Ishikawa (cell line): ENCODE results near the gene SAV1.

Experiments used
- CEBPB ChIP-seq: IDR thresholded peaks from 2 replicates; pipeline ENCODE4 v1.6.1; 2012
- CREB1 ChIP-seq: IDR thresholded peaks from 2 replicates; pipeline ENCODE4 v1.6.1; 2012; ENCODE audit warnings: low read depth
- EGR1 ChIP-seq: IDR thresholded peaks from 2 replicates; pipeline ENCODE4 v1.6.1; 2012
- EP300 ChIP-seq: IDR thresholded peaks from 2 replicates; pipeline ENCODE4 v1.6.1; 2012; ENCODE audit warnings: borderline replicate concordance
- FOXM1 ChIP-seq: IDR thresholded peaks from 2 replicates; pipeline ENCODE4 v1.6.1; 2012; ENCODE audit warnings: low read depth, borderline replicate concordance
- NFIC ChIP-seq: IDR thresholded peaks from 2 replicates; pipeline ENCODE4 v1.6.1; 2012
- RAD21 ChIP-seq: IDR thresholded peaks from 2 replicates; pipeline ENCODE4 v1.6.1; 2012; ENCODE audit warnings: low read depth
- TAF1 ChIP-seq: IDR thresholded peaks from 2 replicates; pipeline ENCODE4 v1.6.1; 2012; ENCODE audit warnings: low read depth, mild to moderate bottlenecking
- TCF12 ChIP-seq: IDR thresholded peaks from 2 replicates; pipeline ENCODE4 v1.6.1; 2012; ENCODE audit warnings: low read depth
- TEAD4 ChIP-seq: IDR thresholded peaks from 2 replicates; pipeline ENCODE4 v1.6.1; 2012
- YY1 ChIP-seq: IDR thresholded peaks from 2 replicates; pipeline ENCODE4 v1.6.1; 2012; ENCODE audit warnings: low read depth
- ZBTB7A ChIP-seq: IDR thresholded peaks from 2 replicates; pipeline ENCODE4 v1.6.1; 2012; ENCODE audit warnings: low read depth
- TF ChIP-seq, protein P1 (sequence below): IDR thresholded peaks from 2 replicates; pipeline ENCODE4 v1.6.1; 2012
- TF ChIP-seq, protein P2 (sequence below): IDR thresholded peaks from 2 replicates; pipeline ENCODE4 v1.6.1; 2012; ENCODE audit warnings: low read depth, mild to moderate bottlenecking
- TF ChIP-seq, protein P3 (sequence below): IDR thresholded peaks from 2 replicates; pipeline ENCODE4 v1.6.1; 2012

The SAV1 gene

DNA sequence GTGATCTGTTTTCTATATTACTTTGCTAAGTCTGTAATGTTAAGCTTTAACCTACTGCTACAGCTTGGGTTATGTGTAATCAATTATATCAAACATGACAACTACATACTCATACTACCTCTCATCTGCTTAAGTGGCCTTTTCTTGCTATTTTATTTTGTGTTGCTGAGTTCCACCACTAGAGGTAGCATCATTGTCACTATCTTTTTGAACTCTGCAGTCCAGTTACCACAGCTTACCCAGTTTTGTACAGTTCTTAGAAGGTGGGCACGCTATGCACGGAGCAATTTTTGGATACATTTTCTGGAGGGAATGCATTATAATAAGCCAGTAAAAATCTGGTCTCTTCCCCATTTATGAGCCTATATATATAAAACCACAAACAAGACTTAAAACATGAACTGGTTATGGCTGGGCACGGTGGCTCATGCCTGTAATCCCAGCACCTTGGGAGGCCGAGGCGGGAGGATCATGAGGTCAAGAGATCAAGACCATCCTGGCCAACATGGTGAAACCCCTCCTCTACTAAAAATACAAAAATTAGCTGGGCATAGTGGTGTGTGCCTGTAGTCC is 48.5 kb downstream of the SAV1 start:
- TF ChIP-seq YY1: no peak
- peak; percentile 68 for TF ChIP-seq RAD21
- TF ChIP-seq FOXM1: no peak
- no peak for TF ChIP-seq EGR1
- TF ChIP-seq TCF12: no peak

DNA sequence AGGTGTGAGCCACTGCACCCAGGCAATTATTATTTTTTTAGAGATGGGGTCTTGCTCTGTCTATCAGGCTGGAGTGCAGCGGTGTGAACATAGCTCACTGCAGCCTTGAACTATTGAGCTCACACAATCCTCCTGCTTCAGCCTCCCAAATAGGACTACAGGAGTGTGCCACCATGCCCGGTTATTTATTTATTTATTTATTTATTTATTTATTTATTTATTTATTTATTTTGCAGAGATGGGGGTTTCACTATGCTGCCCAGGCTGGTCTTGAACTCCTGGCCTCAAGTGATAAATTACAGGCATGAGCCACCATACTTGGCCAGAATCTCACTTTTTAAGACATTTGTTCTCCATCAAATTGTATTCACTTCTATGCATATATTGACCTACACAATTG is 51.8 kb downstream of the SAV1 start:
- TF ChIP-seq TAF1 (no peak), NFIC (no peak), ZBTB7A (no peak), TCF12 (no peak), TEAD4 (no peak), FOXM1 (no peak), CREB1 (no peak), YY1 (no peak), EGR1 (no peak), CEBPB (no peak)
- TF ChIP-seq, protein P1, sequence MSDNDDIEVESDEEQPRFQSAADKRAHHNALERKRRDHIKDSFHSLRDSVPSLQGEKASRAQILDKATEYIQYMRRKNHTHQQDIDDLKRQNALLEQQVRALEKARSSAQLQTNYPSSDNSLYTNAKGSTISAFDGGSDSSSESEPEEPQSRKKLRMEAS: no peak
- TF ChIP-seq, protein P2, sequence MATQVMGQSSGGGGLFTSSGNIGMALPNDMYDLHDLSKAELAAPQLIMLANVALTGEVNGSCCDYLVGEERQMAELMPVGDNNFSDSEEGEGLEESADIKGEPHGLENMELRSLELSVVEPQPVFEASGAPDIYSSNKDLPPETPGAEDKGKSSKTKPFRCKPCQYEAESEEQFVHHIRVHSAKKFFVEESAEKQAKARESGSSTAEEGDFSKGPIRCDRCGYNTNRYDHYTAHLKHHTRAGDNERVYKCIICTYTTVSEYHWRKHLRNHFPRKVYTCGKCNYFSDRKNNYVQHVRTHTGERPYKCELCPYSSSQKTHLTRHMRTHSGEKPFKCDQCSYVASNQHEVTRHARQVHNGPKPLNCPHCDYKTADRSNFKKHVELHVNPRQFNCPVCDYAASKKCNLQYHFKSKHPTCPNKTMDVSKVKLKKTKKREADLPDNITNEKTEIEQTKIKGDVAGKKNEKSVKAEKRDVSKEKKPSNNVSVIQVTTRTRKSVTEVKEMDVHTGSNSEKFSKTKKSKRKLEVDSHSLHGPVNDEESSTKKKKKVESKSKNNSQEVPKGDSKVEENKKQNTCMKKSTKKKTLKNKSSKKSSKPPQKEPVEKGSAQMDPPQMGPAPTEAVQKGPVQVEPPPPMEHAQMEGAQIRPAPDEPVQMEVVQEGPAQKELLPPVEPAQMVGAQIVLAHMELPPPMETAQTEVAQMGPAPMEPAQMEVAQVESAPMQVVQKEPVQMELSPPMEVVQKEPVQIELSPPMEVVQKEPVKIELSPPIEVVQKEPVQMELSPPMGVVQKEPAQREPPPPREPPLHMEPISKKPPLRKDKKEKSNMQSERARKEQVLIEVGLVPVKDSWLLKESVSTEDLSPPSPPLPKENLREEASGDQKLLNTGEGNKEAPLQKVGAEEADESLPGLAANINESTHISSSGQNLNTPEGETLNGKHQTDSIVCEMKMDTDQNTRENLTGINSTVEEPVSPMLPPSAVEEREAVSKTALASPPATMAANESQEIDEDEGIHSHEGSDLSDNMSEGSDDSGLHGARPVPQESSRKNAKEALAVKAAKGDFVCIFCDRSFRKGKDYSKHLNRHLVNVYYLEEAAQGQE: no peak

DNA sequence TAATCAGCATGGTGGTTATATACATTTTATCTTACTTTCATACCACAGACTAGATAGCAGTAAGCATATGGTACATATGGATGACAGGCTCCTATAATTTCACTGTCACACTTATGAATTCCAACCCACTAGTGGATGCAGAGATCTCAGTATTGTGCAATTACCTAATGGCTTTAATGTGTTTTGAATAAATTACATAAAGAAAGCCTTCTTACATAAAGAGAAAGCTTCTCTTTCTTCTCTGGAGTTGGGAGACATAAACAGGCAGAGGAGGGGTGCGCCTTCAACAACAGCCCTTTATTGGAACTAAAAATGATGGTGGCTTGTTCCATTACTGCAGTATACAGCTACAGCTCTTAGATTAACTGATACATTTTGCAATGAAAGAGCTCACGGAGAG is 52.6 kb downstream of the SAV1 start:
- no peak for TF ChIP-seq EGR1
- no peak for TF ChIP-seq EP300
- no peak for TF ChIP-seq TCF12
- TF ChIP-seq ZBTB7A: no peak
- TF ChIP-seq YY1: no peak
- no peak for TF ChIP-seq CEBPB
- TF ChIP-seq, protein P3, sequence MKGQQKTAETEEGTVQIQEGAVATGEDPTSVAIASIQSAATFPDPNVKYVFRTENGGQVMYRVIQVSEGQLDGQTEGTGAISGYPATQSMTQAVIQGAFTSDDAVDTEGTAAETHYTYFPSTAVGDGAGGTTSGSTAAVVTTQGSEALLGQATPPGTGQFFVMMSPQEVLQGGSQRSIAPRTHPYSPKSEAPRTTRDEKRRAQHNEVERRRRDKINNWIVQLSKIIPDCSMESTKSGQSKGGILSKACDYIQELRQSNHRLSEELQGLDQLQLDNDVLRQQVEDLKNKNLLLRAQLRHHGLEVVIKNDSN: no peak
- no peak for TF ChIP-seq NFIC
- TF ChIP-seq RAD21: no peak
- TF ChIP-seq, protein P1: no peak
- TF ChIP-seq, protein P2: no peak

DNA sequence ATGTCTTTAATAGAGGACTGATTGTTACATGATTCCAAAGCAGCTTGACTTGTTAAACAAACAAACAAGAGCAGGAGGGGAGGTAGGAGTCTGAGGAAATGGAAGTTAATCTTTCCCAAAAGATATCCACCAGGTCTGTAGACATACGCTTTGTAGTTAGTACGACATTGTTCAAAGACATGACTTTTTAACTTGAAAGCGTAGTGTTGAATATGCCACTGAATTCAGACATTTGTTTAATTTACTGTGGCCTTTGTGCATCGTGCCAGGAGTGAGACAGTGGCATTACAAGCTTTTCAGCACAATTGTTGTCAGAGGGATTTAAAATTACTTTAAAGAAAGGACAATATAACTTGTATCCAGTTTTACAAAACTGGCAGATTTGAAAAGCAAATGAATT is 53.0 kb downstream of the SAV1 start:
- TF ChIP-seq, protein P1: no peak
- TF ChIP-seq, protein P2: no peak
- TF ChIP-seq CREB1 (no peak), TEAD4 (no peak), YY1 (no peak), EGR1 (no peak), NFIC (no peak), EP300 (no peak), FOXM1 (no peak), ZBTB7A (no peak), TCF12 (no peak), RAD21 (no peak), CEBPB (no peak), TAF1 (no peak)
- TF ChIP-seq, protein P3: no peak

DNA sequence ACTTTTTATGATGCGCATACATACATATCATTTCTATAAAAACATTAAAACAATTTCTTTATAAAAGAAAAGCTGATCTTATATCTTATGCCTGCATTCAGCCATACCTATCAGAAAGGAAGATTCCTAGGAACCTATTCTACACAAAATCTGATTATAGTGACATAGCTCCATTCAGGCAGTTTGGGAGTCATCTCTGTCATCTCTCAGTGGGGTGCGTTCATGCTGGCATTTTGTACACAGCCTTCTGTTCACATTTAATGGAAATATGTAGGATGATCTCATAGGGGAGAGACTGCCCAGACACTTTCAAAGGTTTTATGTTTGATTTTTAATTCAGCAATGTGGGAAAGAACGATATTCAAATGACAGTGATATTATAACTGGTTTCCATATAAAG is 55.3 kb downstream of the SAV1 start:
- TF ChIP-seq CREB1: no peak
- TF ChIP-seq ZBTB7A: no peak
- TF ChIP-seq CEBPB: no peak
- TF ChIP-seq FOXM1: no peak
- no peak for TF ChIP-seq YY1
- no peak for TF ChIP-seq RAD21
- TF ChIP-seq TAF1: no peak
- TF ChIP-seq, protein P2: no peak
- no peak for TF ChIP-seq TEAD4
- TF ChIP-seq EGR1: no peak
- TF ChIP-seq, protein P3: no peak
- TF ChIP-seq, protein P1: no peak
